MG63 (cell line): ENCODE results near the gene NLRC4. TPM values are rescaled to one million over a fixed set of nuclear protein-coding genes. Genes with fewer than 3 reads are reported as not detected.

Experiments
- DNase-seq: peaks from one replicate; pipeline ENCODE4 v3.0.0-alpha.2; 2020
- H3K27me3 ChIP-seq: fragments of 250-450 bp; sonication (Bioruptor Pico); 2 replicates; pipeline ENCODE4 v1.5.1; 2020; ENCODE audit warnings: mild to moderate bottlenecking, moderate library complexity
- H3K36me3 ChIP-seq: fragments of 250-450 bp; sonication (Bioruptor Pico); 2 replicates; pipeline ENCODE4 v1.5.1; 2020; ENCODE audit warnings: mild to moderate bottlenecking, moderate library complexity
- H3K4me3 ChIP-seq: fragments of 250-450 bp; sonication (Bioruptor Pico); 2 replicates; pipeline ENCODE4 v1.5.1; 2020; ENCODE audit warnings: mild to moderate bottlenecking, moderate library complexity
- H3K9me3 ChIP-seq: fragments of 250-450 bp; sonication (Bioruptor Pico); 2 replicates; pipeline ENCODE4 v1.5.1; 2020; ENCODE audit warnings: mild to moderate bottlenecking, moderate library complexity
- total RNA-seq: library from RNA; depleted of rRNA; stranded (reverse); fragments of >200 nt; shearing (Covaris generic); gene quantifications from 2 replicates; pipeline ENCODE4 v1.2.3, GENCODE V29; 2014; ENCODE audit warnings: low replicate concordance; rRNA removed

Gene NLRC4
- total RNA-seq, 1 experiment from 2014 or later, result not detected

DNA sequence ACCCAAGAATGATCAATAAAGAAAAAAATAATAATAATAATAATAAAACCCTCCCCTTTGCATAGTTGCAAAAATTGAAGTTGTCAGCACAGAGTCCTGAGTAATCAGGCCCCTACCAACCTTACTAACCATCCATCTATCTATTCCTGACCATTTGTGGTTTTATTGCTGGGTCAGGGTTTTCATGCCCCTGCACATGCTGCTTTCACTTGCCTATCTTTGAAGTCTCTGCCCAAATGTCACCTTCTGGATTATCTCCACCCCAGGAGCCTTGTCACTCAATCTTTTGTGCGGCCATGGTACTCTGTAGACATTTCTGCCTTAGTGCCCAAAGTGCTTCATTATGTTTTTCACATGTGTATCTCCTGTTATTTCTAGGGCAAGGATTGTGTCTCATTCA lies 63.9 kb downstream of the NLRC4 start:
- no peaks in the 10 kb centered on the region for H3K27me3 ChIP-seq

DNA sequence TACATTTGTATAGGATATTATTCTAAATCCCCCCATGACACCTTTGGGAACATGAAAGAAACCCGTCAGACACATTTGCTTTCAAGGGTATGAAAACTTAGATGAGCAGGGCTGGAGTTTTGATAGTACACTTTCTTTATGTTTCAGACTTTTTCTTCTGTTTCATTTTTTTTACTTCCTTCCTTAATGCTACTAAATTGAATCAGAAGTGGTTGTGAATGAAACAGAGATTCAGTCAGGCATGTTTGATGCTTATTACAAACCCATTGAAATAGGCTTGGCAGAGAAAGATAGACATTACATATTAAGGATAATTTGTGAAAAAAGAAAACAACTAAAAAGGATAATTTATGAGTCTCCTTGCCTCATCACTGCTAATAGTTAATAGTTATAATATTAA lies 72.3 kb downstream of the NLRC4 start:
- Histone ChIP-seq H3K4me3 (no peak overlapping the region), H3K9me3 (no peaks in the 10 kb centered on the region), H3K36me3 (peaks cover 17% of the 10 kb centered on the region), H3K27me3 (no peaks in the 10 kb centered on the region)
- no peak for DNase-seq

More for the DNA sequence above, 63.9 kb downstream of the NLRC4 start:
- no peak overlapping the region for H3K4me3 ChIP-seq
- H3K36me3 ChIP-seq, result peaks cover 17% of the 10 kb centered on the region
- no peaks in the 10 kb centered on the region for H3K9me3 ChIP-seq
- no peak for DNase-seq

DNA sequence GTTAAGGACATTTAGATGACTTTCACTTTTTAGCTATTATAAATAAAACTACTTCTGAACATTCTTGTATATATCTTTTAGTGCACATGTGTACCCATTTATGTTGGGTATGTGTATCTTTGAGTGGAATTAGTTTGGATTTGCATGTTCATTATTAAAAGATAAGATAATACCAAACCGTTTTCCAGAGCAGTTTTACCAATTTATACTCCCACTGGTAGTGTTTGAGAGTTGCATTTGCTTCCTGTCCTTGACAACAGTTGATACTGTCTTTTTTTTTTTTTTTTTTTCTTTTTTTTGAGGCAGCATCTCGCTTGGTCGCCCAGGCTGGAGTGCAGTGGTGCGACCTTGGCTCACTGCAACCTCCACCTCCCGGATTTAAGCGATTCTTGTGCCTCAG lies 75.7 kb downstream of the NLRC4 start:
- Histone ChIP-seq H3K4me3 (no peak overlapping the region), H3K9me3 (no peaks in the 10 kb centered on the region), H3K36me3 (peaks cover 22% of the 10 kb centered on the region), H3K27me3 (no peaks in the 10 kb centered on the region)
- DNase-seq, result no peak

DNA sequence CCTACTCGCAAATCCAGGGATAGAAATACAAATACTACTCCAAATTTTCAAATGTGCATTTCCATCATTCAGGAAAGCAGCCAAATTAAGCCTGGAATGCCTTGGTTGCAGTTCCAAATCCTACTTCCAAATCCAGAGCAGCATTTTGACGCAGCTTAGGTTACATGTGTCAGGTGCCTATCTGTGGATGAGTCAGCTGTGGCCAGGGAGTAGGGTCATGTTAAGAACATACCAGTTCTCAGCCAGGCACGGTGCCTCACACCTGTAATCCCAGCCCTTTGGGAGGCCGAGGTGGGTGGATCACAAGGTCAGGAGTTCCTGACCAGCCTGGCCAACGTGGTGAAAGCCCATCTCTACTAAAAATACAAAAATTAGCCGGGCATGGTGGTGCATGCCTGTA lies 82.0 kb downstream of the NLRC4 start:
- H3K27me3 ChIP-seq, result no peaks in the 10 kb centered on the region
- peaks cover 20% of the 10 kb centered on the region for H3K36me3 ChIP-seq
- DNase-seq, result no peak
- H3K4me3 ChIP-seq, result no peak overlapping the region
- H3K9me3 ChIP-seq, result no peaks in the 10 kb centered on the region

Other genes starting within 250 kb of the NLRC4 start
- gene DPY30, start 225.1 kb downstream of the NLRC4 start, total RNA-seq, result 145 and 202 TPM in 2 replicates
- 19.0 and 23.5 TPM in 2 replicates for gene SPAST, start 201.3 kb downstream of the NLRC4 start, total RNA-seq
- gene SLC30A6, start 99.0 kb downstream of the NLRC4 start, total RNA-seq, result 20.7 and 31.7 TPM in 2 replicates
- 34.1 and 41.9 TPM in 2 replicates for gene YIPF4, start 13.0 kb upstream of the NLRC4 start, total RNA-seq
- gene BIRC6, start 92.1 kb upstream of the NLRC4 start, total RNA-seq, result 20.8 and 27.5 TPM in 2 replicates